Measurements from ENCODE around the gene ZNF804A.

The ZNF804A gene

DNA sequence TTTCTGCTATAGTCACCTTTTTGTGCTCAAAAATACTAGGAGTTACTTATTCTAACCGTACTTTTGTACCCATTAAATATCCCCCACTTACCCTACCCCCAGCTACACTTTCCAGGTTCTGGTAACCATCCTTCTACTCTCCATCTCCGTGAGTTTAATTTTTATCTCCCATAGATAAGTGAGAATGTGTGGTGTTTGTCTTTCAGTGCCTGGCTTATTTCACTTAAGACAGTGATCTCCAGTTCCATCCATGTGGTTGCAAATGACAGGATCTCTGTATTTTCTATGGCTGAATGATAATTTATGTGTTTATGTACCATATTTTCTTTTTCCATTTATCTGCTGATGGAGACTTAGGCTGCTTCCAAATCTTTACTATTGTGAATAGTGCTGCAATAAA, 323.3 kb downstream of the ZNF804A start:
- in situ Hi-C loops (cut with MboI; ENCODE audit: low sequenced_read_pairs) = no loop called here

DNA sequence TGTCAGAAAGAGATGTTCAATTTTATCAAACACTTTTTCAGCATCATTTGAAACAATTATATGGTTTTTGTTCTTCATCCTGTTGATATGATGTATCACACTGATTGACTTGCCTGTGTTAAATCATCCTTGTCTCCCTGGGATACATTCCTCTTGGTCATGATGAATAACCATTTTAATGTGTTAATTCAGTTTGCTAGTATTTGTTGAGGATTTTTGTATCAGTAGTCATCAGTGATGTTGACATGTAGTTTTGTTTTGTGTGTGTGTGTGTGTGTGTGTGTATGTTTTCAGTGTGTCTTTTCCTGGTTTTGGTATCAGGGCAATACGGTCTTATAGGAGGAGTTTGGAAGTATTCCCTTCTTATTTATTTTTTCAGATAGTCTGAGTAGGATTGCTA, 325.4 kb downstream of the ZNF804A start:
- in situ Hi-C loops (cut with MboI; ENCODE audit: low sequenced_read_pairs) = no loop called here

DNA sequence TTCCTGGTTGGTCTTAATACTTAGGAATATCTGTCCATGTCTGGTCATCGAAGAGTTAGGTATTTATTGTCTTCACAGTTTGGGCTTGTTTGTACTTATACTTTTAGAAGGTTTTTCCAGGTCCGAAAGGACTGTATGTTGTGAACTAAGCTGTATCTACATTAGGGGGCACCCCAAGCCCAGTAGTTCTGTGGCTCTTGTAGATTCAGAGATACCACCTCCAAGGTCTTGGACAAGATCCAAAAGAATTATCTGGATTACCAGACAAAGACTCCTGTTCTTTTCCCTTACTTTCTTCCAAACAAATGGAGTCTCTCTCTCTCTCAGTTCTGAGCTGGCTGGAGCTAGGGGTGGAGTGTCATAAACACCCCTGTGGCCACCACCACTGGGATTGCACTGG, 328.7 kb downstream of the ZNF804A start:
- in situ Hi-C loops (cut with MboI; ENCODE audit: low sequenced_read_pairs) = no loop called here

DNA sequence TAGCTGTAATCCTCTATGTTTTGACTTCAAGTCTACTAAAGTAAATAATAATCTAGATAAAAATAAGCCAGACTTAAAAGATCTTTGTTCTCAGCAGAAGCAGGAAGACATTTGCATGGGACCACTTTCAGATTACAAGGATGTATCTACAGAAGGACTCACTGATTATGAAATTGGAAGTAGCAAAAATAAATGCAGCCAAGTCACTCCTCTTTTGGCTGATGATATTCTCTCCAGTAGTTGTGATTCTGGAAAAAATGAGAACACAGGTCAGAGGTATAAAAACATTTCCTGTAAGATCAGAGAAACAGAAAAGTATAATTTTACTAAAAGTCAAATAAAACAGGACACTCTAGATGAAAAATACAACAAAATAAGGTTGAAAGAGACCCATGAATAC, 338.4 kb downstream of the ZNF804A start:
- in situ Hi-C loops (cut with MboI; ENCODE audit: low sequenced_read_pairs) = no loop called here

DNA sequence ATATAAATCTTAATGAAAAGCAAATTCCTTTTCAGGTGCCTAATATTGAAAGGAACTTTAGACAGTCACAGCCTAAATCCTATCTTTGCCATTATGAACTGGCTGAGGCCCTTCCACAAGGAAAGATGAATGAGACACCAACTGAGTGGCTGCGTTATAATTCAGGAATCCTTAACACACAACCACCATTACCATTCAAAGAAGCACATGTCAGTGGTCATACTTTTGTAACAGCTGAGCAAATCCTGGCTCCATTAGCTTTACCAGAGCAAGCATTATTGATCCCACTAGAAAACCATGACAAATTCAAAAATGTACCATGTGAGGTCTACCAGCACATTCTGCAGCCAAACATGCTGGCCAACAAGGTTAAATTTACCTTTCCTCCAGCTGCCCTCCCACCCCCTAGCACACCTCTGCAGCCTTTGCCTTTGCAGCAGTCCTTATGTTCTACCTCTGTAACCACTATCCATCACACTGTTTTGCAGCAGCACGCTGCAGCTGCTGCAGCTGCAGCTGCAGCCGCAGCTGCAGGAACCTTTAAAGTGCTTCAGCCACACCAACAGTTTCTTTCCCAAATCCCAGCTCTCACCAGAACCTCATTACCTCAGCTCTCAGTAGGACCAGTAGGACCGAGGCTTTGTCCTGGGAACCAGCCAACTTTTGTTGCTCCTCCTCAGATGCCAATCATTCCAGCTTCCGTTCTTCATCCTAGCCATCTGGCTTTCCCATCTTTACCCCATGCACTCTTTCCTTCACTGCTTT, 340.1 kb downstream of the ZNF804A start:
- in situ Hi-C loops (cut with MboI; ENCODE audit: low sequenced_read_pairs) = no loop called here

DNA sequence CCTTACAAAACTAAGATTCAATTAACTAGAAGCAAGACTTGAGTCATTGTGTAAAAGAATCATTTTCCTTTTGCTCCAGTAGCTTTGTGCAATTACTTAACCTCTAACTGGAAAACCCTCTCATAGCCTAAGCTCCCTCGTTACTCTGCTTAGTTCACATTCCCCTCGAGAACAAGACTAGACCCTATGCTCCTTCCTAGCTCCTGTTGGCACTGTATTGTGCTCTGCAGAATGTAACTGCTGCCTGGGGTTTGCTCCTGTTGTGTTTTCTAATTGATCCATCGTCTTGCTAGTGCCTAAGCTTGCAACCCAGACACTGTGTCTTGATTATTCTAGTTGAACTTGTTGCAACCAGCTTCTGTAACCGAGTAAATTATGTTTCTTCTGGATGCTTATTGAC, 347.0 kb downstream of the ZNF804A start:
- in situ Hi-C loops (cut with MboI; ENCODE audit: low sequenced_read_pairs) = no loop called here

DNA sequence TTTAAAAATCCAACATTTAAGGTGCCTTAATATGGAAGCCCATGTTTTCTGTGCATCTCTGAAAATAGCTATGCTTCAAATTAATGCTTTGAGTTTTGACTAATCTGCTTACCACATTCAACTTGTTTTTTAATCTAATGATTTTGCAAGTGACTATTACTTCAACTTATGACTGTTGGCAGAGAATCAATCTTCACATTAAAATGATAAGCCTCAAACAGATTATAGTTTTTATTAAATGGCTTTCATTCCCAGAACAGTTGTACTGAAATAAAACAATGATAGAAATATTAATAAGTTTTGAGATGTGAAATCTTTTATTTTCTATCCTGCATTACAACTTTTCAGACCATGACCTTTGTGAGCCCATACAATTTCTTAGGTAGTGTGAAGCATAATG, 347.5 kb downstream of the ZNF804A start:
- in situ Hi-C loops (cut with MboI; ENCODE audit: low sequenced_read_pairs) = no loop called here

DNA sequence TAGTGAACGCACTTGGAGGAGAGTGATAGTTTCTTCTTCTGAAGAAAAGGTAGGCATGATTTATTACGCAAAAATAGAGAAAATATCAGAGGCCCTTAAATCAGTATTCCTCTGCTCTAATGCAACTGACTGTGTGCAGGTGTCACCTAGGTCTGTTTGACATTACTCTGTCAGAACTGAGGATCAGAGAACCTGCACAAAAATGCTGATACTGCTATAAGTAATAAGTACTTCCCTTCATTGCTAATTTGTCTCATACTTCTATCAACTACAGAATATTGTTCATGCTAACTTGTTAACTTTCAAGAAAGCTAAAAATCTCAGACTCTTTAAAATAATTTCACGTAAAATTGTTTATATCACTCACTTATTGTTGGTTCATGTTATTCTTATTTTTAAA, 358.5 kb downstream of the ZNF804A start:
- in situ Hi-C loops (cut with MboI; ENCODE audit: low sequenced_read_pairs) = no loop called here

DNA sequence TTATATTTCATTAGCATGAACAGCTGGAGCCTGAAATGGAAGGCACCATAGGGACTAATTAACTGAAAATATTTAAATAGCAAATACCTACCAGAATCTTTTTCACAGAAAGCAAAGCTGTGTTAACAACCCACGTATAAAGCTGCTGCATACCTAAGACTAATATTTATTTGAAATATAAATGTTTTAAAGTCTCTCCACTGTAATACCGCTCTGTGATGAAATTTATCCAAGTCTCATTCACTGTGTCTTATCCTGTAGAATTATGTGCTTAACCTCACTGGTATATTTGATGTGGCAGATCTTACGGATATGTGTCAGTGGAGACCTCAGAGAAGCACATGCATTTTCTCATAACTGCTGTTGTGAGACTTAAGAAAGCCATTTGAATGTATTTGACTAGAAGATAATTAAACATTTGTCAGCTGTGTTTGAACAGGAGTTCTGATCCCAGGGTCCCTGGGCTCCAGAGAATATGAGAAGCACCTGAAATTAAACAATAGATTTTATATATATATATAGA, 373.3 kb downstream of the ZNF804A start:
- in situ Hi-C loops (cut with MboI; ENCODE audit: low sequenced_read_pairs) = no loop called here

Data from HL-60/S4 treated with retinoic acid at 250 ng/mL for 4 days and 3 days (cell line).